GDM1 (cell line): Measurements from ENCODE around the gene TJP1.
"Not testable (repeated sequence)": the region's sequence is repeated elsewhere in the genome, so short reads cannot be mapped to it uniquely, and the experiment has no call there.

Experiments
- DNase-seq: peaks from one replicate; lab custom pipeline; 2025; lab: John Stamatoyannopoulos, UW

Gene TJP1

DNA sequence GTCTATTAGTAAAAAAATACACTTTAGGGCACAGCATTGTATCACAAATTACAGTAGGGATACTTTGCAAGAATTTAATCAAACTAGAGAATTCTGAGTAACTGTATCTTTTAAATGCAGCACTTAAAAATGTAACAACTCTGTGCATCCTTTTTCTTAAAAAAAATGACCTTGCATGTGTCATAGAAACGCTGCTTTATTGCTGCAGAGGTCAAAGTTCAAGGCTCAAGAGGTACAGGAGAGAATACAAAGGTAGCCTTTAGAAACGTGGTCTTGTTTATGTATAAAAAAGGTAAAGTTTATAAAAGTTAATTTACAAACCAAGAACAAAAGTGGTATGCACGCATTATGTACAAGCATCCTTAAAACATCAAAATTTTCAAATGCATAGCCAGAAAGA lies 122.0 kb downstream of the TJP1 start:
- no peak for DNase-seq

DNA sequence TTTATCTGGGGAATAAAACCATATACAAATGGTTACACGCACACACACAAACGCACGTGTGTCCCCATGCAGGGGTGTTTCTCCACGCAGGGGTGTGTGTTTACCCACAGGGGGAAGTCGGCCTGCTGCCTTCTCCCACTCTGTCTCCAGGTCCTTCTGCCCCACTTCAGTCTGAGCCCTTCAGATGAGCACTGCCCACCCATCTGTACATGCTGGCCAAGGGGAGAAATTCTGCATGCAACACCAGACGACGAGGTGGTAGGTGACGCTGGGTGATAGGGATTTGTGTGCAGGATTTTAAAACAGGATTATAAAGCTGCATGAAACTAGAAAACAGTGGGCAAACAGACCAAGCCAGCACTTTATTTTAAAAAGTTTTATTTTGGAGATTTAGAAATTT lies 122.5 kb downstream of the TJP1 start:
- no peak for DNase-seq

DNA sequence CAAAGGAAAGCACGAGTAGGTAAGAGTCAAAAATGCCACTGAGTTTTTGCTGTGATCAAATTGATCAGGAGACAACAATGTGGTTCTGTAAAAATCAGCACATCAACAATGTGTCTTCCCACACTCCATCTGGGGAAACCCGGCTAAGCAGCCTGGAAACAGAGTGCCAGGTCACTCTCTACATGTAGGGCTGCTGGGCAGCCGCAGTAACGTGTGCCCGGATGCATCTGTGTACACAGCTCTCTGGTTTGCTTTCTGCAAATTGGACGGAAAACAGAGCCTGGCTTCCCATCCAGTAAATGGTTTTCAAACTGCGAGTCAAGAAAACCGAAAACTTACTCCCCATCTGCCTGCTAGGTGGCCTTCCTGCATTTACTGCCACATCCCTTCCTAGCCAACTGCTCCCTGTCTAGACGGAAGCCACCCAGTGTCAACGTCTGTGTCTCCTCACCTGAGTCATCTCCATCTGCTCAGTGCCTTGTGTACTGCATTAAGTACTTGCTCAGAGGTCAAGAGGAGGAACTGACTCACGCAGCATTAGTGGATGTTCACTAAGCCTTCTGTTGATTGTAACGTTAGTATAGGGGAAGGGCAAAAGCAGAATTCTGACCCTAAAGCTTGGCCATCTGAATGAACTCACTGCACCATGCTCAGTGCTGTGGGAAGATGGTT lies 124.1 kb downstream of the TJP1 start:
- DNase-seq = no peak

- DNase-seq = no peak
These were observed 125.1 kb downstream of the TJP1 start for GRCh38 chr15:29696950-29697738.

DNA sequence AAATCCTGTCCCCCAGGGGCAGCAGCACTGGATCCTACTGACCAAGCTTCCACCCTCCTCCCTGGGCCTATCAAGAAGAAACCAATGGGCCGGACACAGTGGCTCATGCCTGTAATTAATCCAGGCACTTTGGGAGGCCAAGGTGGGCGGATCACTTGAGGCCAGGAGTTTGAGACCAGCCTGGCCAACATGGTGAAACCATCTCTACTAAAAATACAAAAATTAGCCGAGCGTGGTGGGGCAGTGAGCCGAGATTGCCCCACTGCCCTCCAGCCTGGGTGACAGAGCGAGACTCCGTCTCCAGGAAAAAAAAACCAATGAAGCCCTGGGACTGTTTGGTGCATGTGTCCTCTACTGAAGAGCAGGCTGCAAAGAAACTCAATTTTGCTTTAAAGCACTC lies 125.8 kb downstream of the TJP1 start:
- DNase-seq = not testable (repeated sequence)

DNA sequence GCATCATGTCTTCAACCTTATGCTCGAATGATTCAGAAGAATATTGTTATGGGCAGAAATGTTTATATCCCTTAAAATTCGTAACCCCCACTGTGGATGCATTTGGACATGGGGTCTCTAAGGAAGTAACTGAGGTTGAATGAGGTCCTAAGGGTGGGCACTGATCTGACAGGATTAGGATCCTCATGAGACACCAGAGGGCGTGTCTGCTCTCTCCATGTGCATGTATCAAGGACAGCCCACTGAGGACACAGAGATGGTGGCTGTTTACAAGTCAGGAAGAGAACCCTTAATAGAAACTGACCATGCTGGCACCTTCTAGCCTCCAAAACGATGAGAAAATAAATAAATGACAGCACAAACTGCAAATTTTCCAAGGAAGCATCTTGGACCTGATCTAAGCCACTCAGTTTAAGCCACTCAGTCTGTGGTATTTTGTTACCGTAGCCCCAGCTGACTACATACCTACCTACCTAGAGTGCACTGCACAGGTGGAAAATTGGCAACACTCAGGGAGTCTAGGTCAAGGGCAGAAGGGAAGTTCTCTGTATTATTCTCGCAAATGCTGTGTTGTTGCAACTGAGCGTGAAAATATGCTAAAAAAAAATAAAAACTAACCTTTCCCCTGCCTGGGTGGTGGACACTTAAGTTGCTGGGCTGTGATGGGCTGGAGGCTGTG lies 126.6 kb downstream of the TJP1 start:
- DNase-seq = no peak

GRCh38 chr15:29693225-29693624 lies 129.0 kb downstream of the TJP1 start:
- DNase-seq = no peak

DNA sequence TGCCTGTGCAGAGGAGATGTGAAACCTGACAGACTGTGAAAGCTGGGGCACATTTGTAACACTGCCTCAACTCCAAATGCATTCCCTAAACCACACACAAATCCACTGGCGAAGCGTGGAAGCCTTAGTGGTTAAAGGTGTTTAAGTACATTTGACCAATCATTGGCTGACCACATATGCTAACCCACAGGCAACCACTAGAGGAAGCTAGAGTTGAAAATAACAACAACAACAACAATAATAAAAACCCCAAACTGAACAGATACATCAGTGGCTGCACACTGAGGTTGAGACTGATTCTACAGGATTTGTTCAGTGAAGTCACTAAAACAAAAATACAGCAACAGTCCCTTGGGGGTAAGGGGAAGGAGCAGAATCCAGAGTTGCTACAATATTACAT lies 129.7 kb downstream of the TJP1 start:
- no peak for DNase-seq

DNA sequence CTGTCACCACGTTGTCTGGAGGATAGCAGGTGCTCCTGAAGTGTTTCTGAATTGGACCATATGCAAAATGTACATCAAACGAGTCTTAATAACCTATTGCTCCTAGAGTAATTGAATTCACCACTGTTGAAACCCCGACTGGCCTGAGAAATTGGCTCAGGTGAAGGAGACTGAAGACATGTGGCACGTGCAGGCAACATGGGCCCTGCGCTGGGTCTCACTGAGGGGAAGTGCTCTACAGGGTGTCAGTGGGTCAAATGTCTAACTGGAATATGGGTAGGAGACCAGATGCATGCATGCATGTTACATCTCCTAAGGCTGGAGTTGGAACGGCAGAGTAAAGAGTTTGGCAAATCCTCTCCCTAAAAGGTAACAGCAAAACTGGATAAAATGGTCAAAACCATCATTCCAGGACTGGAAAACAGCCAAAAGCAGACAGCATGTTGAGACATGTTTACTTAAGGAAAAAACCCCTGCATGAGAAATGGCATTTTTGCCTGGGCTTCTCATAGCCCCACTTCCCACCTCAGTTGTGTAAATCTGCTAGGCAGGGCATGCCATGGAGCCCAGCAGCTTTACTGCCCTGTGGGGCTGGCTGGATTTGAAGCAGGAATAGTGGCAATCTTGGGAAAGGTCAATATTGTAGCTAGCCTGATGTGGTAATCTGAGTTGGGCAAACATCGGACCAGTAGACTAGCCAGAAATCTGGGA lies 131.3 kb downstream of the TJP1 start:
- no peak for DNase-seq

DNA sequence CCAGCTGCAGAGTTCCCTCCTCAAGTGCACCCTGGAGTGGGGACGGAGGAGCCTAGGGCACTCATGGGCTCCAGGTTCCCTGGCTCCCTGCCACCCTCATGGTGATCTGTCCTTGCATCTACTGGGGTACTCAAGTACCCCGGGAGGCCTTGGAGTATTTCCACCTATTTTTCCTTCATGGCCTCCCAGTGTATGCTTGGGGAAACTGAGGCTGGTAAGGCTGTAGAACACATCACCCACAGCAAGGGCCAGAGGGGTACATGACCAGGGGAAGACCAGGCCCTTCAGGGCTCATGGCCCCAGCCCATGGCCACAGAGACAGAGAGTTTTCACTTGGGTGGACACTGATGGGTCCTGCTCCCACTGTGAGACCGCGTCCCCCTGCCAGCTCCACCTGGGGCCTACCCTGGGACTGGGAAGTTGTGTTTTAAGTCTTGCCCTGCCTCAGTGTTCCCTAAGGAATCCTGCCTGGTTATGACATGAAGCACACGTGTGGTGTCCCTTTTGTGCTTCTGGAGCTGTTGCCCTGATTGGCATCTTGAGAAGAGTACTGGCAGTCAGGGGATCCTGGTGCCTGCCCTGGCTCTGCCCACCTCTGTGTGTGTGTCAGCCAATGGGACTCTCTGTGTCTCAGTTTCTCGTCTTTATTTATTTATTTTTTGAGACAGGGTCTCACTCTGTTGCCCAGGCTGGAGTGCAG lies 132.8 kb downstream of the TJP1 start:
- DNase-seq = no peak

DNA sequence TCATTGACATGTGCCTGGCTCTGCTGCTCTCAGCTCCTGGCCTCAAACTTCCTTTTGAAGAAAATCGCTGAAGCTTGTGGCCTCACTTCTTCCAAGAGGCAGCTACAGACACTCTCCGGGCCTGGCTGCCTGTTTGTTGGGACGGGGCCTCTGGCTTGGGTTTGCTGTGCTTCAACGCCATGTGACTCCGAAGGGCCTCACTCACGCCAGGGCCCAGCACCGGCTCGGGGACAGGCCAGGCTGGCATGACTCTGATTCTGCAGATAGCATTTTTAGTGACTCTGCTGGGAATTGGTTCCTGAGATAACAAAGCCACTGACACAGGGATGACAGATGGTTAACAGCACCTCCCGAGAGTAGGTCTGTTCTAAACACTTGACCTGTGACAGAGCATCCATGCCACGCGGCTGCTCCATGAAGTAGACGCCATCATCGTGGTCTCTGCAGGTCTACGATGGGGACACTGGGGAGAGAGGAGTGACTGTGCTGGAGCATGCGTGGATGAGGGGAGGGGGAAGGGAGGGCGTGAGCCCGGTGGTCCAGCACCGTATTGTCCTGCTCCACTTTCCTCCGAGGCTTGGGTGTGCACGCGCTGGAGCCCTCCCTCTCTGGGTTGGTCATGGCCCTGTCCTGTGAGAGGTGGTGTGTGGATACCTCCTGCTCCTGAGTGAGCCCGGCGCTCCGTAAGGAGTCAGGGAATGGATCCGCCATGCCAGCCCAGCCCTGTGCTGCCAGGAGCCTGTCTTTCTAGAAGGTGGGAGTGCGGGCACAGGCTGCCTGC lies 133.6 kb downstream of the TJP1 start:
- DNase-seq = no peak

- no peak for DNase-seq
These were observed 134.2 kb downstream of the TJP1 start for GRCh38 chr15:29687939-29688505.

GRCh38 chr15:29687204-29687815 lies 135.0 kb downstream of the TJP1 start:
- DNase-seq = no peak

GRCh38 chr15:29686445-29687203 lies 135.6 kb downstream of the TJP1 start:
- DNase-seq = no peak

- DNase-seq = no peak
These were observed 136.2 kb downstream of the TJP1 start for GRCh38 chr15:29686079-29686425.

GRCh38 chr15:29685156-29686078 lies 136.9 kb downstream of the TJP1 start:
- DNase-seq = no peak

- no peak for DNase-seq
These were observed 139.5 kb downstream of the TJP1 start for GRCh38 chr15:29682781-29683180.

GRCh38 chr15:29682361-29682760 lies 139.9 kb downstream of the TJP1 start:
- no peak for DNase-seq

DNA sequence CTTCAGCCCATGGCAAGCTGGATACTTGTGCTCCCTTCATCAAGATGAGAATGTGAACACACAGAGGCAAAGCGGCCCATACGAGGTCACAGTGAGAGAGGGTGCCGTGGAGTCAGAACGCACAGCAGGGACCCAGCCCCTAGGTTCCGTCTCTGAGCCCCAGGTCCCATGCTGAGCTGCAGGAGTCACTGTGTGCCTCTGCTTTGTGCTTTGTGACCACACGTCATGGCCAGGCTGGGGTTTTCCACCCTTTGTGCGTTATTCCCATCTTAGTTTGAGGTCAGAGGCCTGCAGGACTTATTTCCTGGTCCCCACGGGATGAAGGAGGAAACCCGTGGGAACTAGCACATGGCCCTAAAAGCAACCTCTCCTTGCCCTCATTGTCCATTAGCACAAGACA lies 140.3 kb downstream of the TJP1 start:
- no peak for DNase-seq
